D721Med (cell line): ENCODE data around the gene IMP3.
"Not testable (repeated sequence)": the region's sequence is repeated elsewhere in the genome, so short reads cannot be mapped to it uniquely, and the experiment has no call there.

ENCODE experiments used
- DNase-seq: peaks from one replicate; pipeline ENCODE4 v3.0.0; 2011; ENCODE audit warnings: low spot score; ENCODE audit not compliant: insufficient read length
- FAIRE-seq: peaks from 2 replicates; lab custom pipeline; 2011; peaks lifted over from hg19 to GRCh38; lab: Jason Lieb, UNC
- CTCF ChIP-seq: IDR thresholded peaks from 2 replicates; pipeline ENCODE4 v1.5.1; 2012; ENCODE audit warnings: mild to moderate bottlenecking, control low read depth; ENCODE audit not compliant: insufficient read depth; ENCODE audit errors: missing control alignments

The IMP3 gene

GRCh38 chr15:75641603-75642002, 1.6 kb upstream of the IMP3 start:
- no peak for TF ChIP-seq CTCF
- FAIRE-seq (no peak), DNase-seq (no peak)

- FAIRE-seq (no peak), DNase-seq (no peak)
- no peak for TF ChIP-seq CTCF
These were observed 1.1 kb upstream of the IMP3 start for GRCh38 chr15:75641179-75641503.

GRCh38 chr15:75640483-75641178, 607 bp upstream of the IMP3 start:
- DNase-seq (no peak), FAIRE-seq (no peak)
- peak; percentile 51 for TF ChIP-seq CTCF

GRCh38 chr15:75639191-75639708, 774 bp downstream of the IMP3 start:
- no peak for FAIRE-seq
- no peak for TF ChIP-seq CTCF
- no peak for DNase-seq

- FAIRE-seq = no peak
- TF ChIP-seq CTCF = no peak
- no peak for DNase-seq
These were observed 2.6 kb downstream of the IMP3 start for GRCh38 chr15:75637245-75638009.

- TF ChIP-seq CTCF = no peak
- no peak for FAIRE-seq
- DNase-seq = no peak
These were observed 4.0 kb downstream of the IMP3 start for GRCh38 chr15:75636026-75636425.

- not testable (repeated sequence) for FAIRE-seq, DNase-seq
These were observed 6.1 kb downstream of the IMP3 start for GRCh38 chr15:75633922-75634321.
